Mesenchymal stem cell (in vitro differentiated cells and primary cell): ENCODE results near the gene EEFSEC. TPM values are rescaled to one million over a fixed set of nuclear protein-coding genes. Genes with fewer than 3 reads are reported as not detected.

Source experiments
- DNase-seq: peaks from one replicate; pipeline ENCODE4 v3.0.0-alpha.2; 2013
- H2AFZ ChIP-seq: one replicate; pipeline ENCODE4 v1.6.1; 2013; ENCODE audit warnings: low read depth, mild to moderate bottlenecking, control low read depth, inconsistent platforms, low read length, moderate library complexity
- H2AK5ac ChIP-seq: 2 replicates; pipeline ENCODE4 v1.6.1; 2013; ENCODE audit warnings: low read length, moderate library complexity, mild to moderate bottlenecking, inconsistent platforms; ENCODE audit not compliant: severe bottlenecking
- H2BK120ac ChIP-seq: one replicate; pipeline ENCODE4 v1.6.1; 2013; ENCODE audit warnings: low read depth, mild to moderate bottlenecking, inconsistent platforms, low read length, moderate library complexity
- H2BK12ac ChIP-seq, 2 experiments: one replicate each; pipeline ENCODE4 v1.6.1; 2013; ENCODE audit warnings: inconsistent platforms in 2 of 2, low read length in 2 of 2, mild to moderate bottlenecking in 2 of 2, moderate library complexity in 2 of 2, control low read depth in 1 of 2
- H2BK15ac ChIP-seq: one replicate; pipeline ENCODE4 v1.6.1; 2013; ENCODE audit warnings: mild to moderate bottlenecking, low read depth, inconsistent platforms; ENCODE audit not compliant: poor library complexity, severe bottlenecking
- H2BK5ac ChIP-seq: 2 replicates; pipeline ENCODE4 v1.6.1; 2013; ENCODE audit warnings: low read depth, mild to moderate bottlenecking, low read length, control low read depth, inconsistent platforms; ENCODE audit not compliant: poor library complexity, severe bottlenecking
- H3K14ac ChIP-seq, 2 experiments: one replicate each; pipeline ENCODE4 v1.6.1; 2013; ENCODE audit warnings: inconsistent platforms in 2 of 2, low read length in 2 of 2, control low read depth in 1 of 2, mild to moderate bottlenecking in 1 of 2, moderate library complexity in 1 of 2
- H3K18ac ChIP-seq, 2 experiments: one replicate each; pipeline ENCODE4 v1.6.1; 2013; ENCODE audit warnings: inconsistent platforms in 2 of 2, low read length in 2 of 2, control low read depth in 1 of 2, low read depth in 1 of 2, mild to moderate bottlenecking in 1 of 2
- H3K23ac ChIP-seq, 2 experiments: one replicate each; pipeline ENCODE4 v1.6.1; 2013; ENCODE audit warnings: inconsistent platforms in 2 of 2, low read length in 2 of 2, mild to moderate bottlenecking in 2 of 2, moderate library complexity in 2 of 2, control low read depth in 1 of 2
- H3K27ac ChIP-seq: 2 replicates; pipeline ENCODE4 v1.5.1; 2013; ENCODE audit warnings: mild to moderate bottlenecking, moderate library complexity, low read length, control low read depth, inconsistent platforms; ENCODE audit not compliant: poor library complexity, severe bottlenecking
- H3K27me3 ChIP-seq, 2 experiments: 2 replicates each; pipeline versions ENCODE4 v1.6.1 to v1.7.0; 2013; ENCODE audit warnings: low read length in 2 of 2, mild to moderate bottlenecking in 2 of 2, moderate library complexity in 2 of 2, control low read depth in 1 of 2, inconsistent platforms in 1 of 2; ENCODE audit not compliant: control insufficient read depth in 1 of 2, insufficient read depth in 1 of 2
- H3K36me3 ChIP-seq, 2 experiments: 2 replicates each; pipeline versions ENCODE4 v1.6.1 to v1.7.0; 2013; ENCODE audit warnings: low read length in 2 of 2, control low read depth in 1 of 2, inconsistent platforms in 1 of 2, low read depth in 1 of 2, mild to moderate bottlenecking in 1 of 2; ENCODE audit not compliant: insufficient read depth in 2 of 2, control insufficient read depth in 1 of 2
- H3K4ac ChIP-seq, 2 experiments: one replicate each; pipeline ENCODE4 v1.6.1; 2013; ENCODE audit warnings: inconsistent platforms in 2 of 2, low read length in 2 of 2, mild to moderate bottlenecking in 2 of 2, moderate library complexity in 2 of 2, control low read depth in 1 of 2, low read depth in 1 of 2
- H3K4me1 ChIP-seq: 2 replicates; pipeline ENCODE4 v1.6.1; 2013; ENCODE audit warnings: low read depth, low read length, control low read depth; ENCODE audit not compliant: control insufficient read depth, insufficient read depth
- H3K4me2 ChIP-seq: 2 replicates; pipeline ENCODE4 v1.6.1; 2013; ENCODE audit warnings: low read length, mild to moderate bottlenecking, inconsistent platforms; ENCODE audit not compliant: poor library complexity, severe bottlenecking
- H3K4me3 ChIP-seq, 2 experiments: 2 replicates each; pipeline versions ENCODE4 v1.5.1 to v1.7.0; 2013; ENCODE audit warnings: low read length in 2 of 2, mild to moderate bottlenecking in 2 of 2, control low read depth in 1 of 2, low read depth in 1 of 2; ENCODE audit not compliant: insufficient read depth in 1 of 2
- H3K79me1 ChIP-seq: replicated peaks from 2 replicates; pipeline ENCODE4 v1.6.1; 2013; ENCODE audit warnings: mild to moderate bottlenecking, control low read depth, low read length, inconsistent platforms; ENCODE audit not compliant: poor library complexity, severe bottlenecking
- H3K9ac ChIP-seq: 2 replicates; pipeline ENCODE4 v1.7.0; 2013; ENCODE audit warnings: mild to moderate bottlenecking, low read length, moderate library complexity
- H3K9me3 ChIP-seq: 2 replicates; pipeline ENCODE4 v1.7.0; 2013; ENCODE audit warnings: mild to moderate bottlenecking, low read length; ENCODE audit not compliant: control insufficient read depth
- H4K8ac ChIP-seq: one replicate; pipeline ENCODE4 v1.6.1; 2013; ENCODE audit warnings: inconsistent platforms, mild to moderate bottlenecking, low read length, moderate library complexity
- H4K91ac ChIP-seq: one replicate; pipeline ENCODE4 v1.6.1; 2013; ENCODE audit warnings: mild to moderate bottlenecking, low read length, inconsistent platforms
- WGBS: methylation state at CpG from one replicate; pipeline ENCODE4 v1.1.7; 2013; ENCODE audit warnings: mixed read lengths; 5-methylcytosine and 5-hydroxymethylcytosine counted together
- polyA plus RNA-seq, 2 experiments: library from polyadenylated mRNA; stranded (reverse); fragments of 200-250 nt; gene quantifications; one replicate each; pipeline ENCODE4 v1.2.3, GENCODE V29; 2013

EEFSEC gene
- 5.1 TPM for polyA plus RNA-seq (2013, experiment 1 of 2)
- 5.3 TPM for polyA plus RNA-seq (2013, experiment 2 of 2)

- Histone ChIP-seq H3K79me1 (peaks cover 6% of the 10 kb centered on the region), H3K4me2 (peak within 1 kb of the TSS; percentile 66), H3K9me3 (peaks cover 3% of the 10 kb centered on the region), H4K91ac (peak within 1 kb of the TSS; percentile 91), H3K23ac (no peak within 1 kb of the TSS), H4K8ac (peak within 1 kb of the TSS; percentile 91), H3K14ac (peak within 1 kb of the TSS in 1 of 2 experiments; percentile 57), H2BK120ac (no peak within 1 kb of the TSS), H2AFZ (peak within 1 kb of the TSS; percentile 75), H3K18ac (peak within 1 kb of the TSS; percentile 40 to 84), H3K4me1 (peaks cover 1% of the 10 kb centered on the region), H3K36me3 (peaks cover 0 to 16% of the 10 kb centered on the region in 2 experiments), H3K9ac (peak within 1 kb of the TSS; percentile 89), H2AK5ac (no peak within 1 kb of the TSS), H2BK15ac (peak within 1 kb of the TSS; percentile 20), H3K27ac (peak within 1 kb of the TSS; percentile 12), H3K27me3 (peaks cover 0 to 3% of the 10 kb centered on the region in 2 experiments), H3K4me3 (peak within 1 kb of the TSS; percentile 89), H3K4ac (peak within 1 kb of the TSS; percentile 34 to 60), H2BK5ac (peak within 1 kb of the TSS; percentile 22), H2BK12ac (peak within 1 kb of the TSS in 1 of 2 experiments; percentile 12)
- peak; percentile 83 for DNase-seq
- under 1% methylated on average over 61 of the region's 96 CpGs for WGBS
Measured at GRCh38 chr3:128153156-128154041, at the start of gene EEFSEC. Gene EEFSEC (plus strand): TSS chr3:128153481. CDS start chr3:128153508, 27 bp downstream.

- H3K27ac ChIP-seq = no peak overlapping the region
- no peak overlapping the region for H2BK5ac ChIP-seq
- H3K4me2 ChIP-seq = no peak overlapping the region
- H3K9me3 ChIP-seq = no peaks in the 10 kb centered on the region
- H3K14ac ChIP-seq = no peak overlapping the region
- no peak for DNase-seq
- H3K36me3 ChIP-seq = peaks cover 12 to 66% of the 10 kb centered on the region in 2 experiments
- H3K4ac ChIP-seq = no peak overlapping the region
- 93% methylated on average over 5 of the region's 8 CpGs for WGBS
- no peak overlapping the region for H2BK120ac ChIP-seq
- no peak overlapping the region for H2AFZ ChIP-seq
- H3K18ac ChIP-seq = no peak overlapping the region
- H3K4me1 ChIP-seq = peaks cover 7% of the 10 kb centered on the region
- peaks cover 22% of the 10 kb centered on the region for H3K79me1 ChIP-seq
- no peak overlapping the region for H2BK15ac ChIP-seq
- H3K23ac ChIP-seq = no peak overlapping the region
- H2AK5ac ChIP-seq = no peak overlapping the region
- H4K8ac ChIP-seq = no peak overlapping the region
- H2BK12ac ChIP-seq = no peak overlapping the region
- no peak overlapping the region for H3K9ac ChIP-seq
- no peak overlapping the region for H3K4me3 ChIP-seq
- H4K91ac ChIP-seq = no peak overlapping the region
- no peaks in the 10 kb centered on the region for H3K27me3 ChIP-seq
Measured at GRCh38 chr3:128107834-128108233, 45.4 kb upstream of the EEFSEC start.

GRCh38 chr3:128111147-128111546 is 42.1 kb upstream of the EEFSEC start:
- Histone ChIP-seq H3K27ac (no peak overlapping the region), H3K9me3 (no peaks in the 10 kb centered on the region), H3K4me3 (no peak overlapping the region), H3K36me3 (peaks cover 11 to 75% of the 10 kb centered on the region in 2 experiments), H3K4me2 (no peak overlapping the region), H3K79me1 (peaks cover 21% of the 10 kb centered on the region), H2AFZ (no peak overlapping the region), H4K91ac (no peak overlapping the region), H3K4me1 (peaks cover 14% of the 10 kb centered on the region), H2BK12ac (no peak overlapping the region), H3K23ac (no peak overlapping the region), H3K9ac (no peak overlapping the region), H3K4ac (no peak overlapping the region), H3K14ac (no peak overlapping the region), H3K18ac (no peak overlapping the region), H3K27me3 (no peaks in the 10 kb centered on the region), H2AK5ac (peak overlapping the region; percentile 85), H2BK5ac (no peak overlapping the region), H2BK120ac (no peak overlapping the region), H2BK15ac (no peak overlapping the region), H4K8ac (no peak overlapping the region)
- WGBS = 98% methylated on average over 5 of the region's 5 CpGs
- no peak for DNase-seq

- H4K8ac ChIP-seq = no peak overlapping the region
- peak overlapping the region; percentile 81 for H3K27ac ChIP-seq
- DNase-seq = peak; percentile 89
- no peak overlapping the region for H3K23ac ChIP-seq
- H3K27me3 ChIP-seq = no peaks in the 10 kb centered on the region
- no peak overlapping the region for H3K4me3 ChIP-seq
- 49% methylated on average over 6 of the region's 7 CpGs for WGBS
- H2BK15ac ChIP-seq = no peak overlapping the region
- H3K18ac ChIP-seq = peak overlapping the region in 1 of 2 experiments; percentile 16
- no peak overlapping the region for H3K4ac ChIP-seq
- H2AK5ac ChIP-seq = peak overlapping the region; percentile 76
- no peak overlapping the region for H3K14ac ChIP-seq
- H2AFZ ChIP-seq = no peak overlapping the region
- no peak overlapping the region for H4K91ac ChIP-seq
- H2BK5ac ChIP-seq = no peak overlapping the region
- H2BK120ac ChIP-seq = no peak overlapping the region
- H3K36me3 ChIP-seq = peaks cover 11 to 75% of the 10 kb centered on the region in 2 experiments
- no peaks in the 10 kb centered on the region for H3K9me3 ChIP-seq
- no peak overlapping the region for H3K4me2 ChIP-seq
- peak overlapping the region; percentile 20 for H3K9ac ChIP-seq
- H3K4me1 ChIP-seq = peaks cover 14% of the 10 kb centered on the region
- H3K79me1 ChIP-seq = peaks cover 21% of the 10 kb centered on the region
- no peak overlapping the region for H2BK12ac ChIP-seq
Measured at GRCh38 chr3:128112357-128112968, 40.8 kb upstream of the EEFSEC start.
